Measurements from ENCODE around the gene SCN1A. TPM values are rescaled to one million over a fixed set of nuclear protein-coding genes. Genes with fewer than 3 reads are reported as not detected.

The SCN1A gene
- total RNA-seq, 2 donors from 2014 or later, result 0.05 TPM; not detected in 1

DNA sequence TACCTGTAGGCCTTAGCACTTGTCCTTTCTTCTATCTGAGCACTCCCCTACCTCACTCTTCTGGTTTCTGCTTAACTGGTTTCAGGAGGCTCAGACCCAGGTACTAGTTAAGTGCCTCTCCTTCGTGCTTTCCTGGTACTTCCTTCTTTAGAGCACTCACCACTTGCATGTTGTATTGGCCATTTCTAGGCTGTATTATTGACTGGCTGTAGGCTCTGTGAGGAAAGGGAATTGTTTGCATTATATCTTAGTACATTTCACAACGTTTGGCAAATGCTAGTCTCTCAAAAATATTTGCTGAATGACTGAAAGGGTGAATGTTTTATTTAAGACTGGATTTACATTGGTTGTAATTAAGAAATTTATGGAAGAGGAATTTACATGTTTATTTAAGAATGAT lies 36.0 kb upstream of the SCN1A start:
- Histone ChIP-seq H3K27ac (no peak overlapping the region), H3K9ac (ENCODE audit: low read depth in 2 of 2, low read length in 2 of 2) (no peak overlapping the region), H3K36me3 (no peaks in the 10 kb centered on the region), H3K27me3 (no peaks in the 10 kb centered on the region), H3K4me1 (no peaks in the 10 kb centered on the region), H3K4me3 (no peak overlapping the region), H3K9me3 (no peaks in the 10 kb centered on the region)
- intact Hi-C loops (cut with DNase I), result no loop called here
- TF ChIP-seq, protein P1, sequence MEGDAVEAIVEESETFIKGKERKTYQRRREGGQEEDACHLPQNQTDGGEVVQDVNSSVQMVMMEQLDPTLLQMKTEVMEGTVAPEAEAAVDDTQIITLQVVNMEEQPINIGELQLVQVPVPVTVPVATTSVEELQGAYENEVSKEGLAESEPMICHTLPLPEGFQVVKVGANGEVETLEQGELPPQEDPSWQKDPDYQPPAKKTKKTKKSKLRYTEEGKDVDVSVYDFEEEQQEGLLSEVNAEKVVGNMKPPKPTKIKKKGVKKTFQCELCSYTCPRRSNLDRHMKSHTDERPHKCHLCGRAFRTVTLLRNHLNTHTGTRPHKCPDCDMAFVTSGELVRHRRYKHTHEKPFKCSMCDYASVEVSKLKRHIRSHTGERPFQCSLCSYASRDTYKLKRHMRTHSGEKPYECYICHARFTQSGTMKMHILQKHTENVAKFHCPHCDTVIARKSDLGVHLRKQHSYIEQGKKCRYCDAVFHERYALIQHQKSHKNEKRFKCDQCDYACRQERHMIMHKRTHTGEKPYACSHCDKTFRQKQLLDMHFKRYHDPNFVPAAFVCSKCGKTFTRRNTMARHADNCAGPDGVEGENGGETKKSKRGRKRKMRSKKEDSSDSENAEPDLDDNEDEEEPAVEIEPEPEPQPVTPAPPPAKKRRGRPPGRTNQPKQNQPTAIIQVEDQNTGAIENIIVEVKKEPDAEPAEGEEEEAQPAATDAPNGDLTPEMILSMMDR (IDR thresholded peaks at IDR 0.05), result no peak
- DNase-seq, result no peak

GRCh38 chr2:166158546-166158945 lies 30.7 kb upstream of the SCN1A start:
- no peak for DNase-seq
- intact Hi-C loops (cut with DNase I), result no loop called here
- H3K36me3 ChIP-seq, result no peaks in the 10 kb centered on the region
- H3K27me3 ChIP-seq, result no peaks in the 10 kb centered on the region
- no peaks in the 10 kb centered on the region for H3K4me1 ChIP-seq
- H3K27ac ChIP-seq, result no peak overlapping the region
- TF ChIP-seq, protein P1 (IDR thresholded peaks at IDR 0.05), result no peak
- no peaks in the 10 kb centered on the region for H3K9me3 ChIP-seq
- no peak overlapping the region for H3K4me3 ChIP-seq
- H3K9ac ChIP-seq (ENCODE audit: low read depth in 2 of 2, low read length in 2 of 2), result no peak overlapping the region

DNA sequence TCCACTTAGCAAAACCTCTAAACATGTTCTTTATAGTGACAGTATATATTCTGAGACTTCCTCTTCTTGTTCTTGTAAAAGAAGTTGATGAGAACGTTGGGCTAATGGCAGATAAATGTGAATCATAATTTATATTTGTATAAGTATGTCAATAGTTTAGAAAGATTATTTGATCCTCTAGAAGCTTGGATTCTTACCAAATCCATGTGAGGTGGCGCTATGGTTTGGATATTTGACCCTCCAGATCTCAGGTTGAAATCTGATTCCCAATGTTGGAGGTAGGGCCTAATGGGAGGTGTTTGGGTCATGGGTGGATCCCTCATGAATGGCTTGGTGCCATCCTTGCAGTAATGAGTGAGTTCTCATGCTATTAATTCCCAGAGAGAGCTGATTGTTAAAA lies 29.8 kb upstream of the SCN1A start:
- DNase-seq, result no peak
- no peaks in the 10 kb centered on the region for H3K9me3 ChIP-seq
- H3K9ac ChIP-seq (ENCODE audit: low read depth in 2 of 2, low read length in 2 of 2), result no peak overlapping the region
- intact Hi-C loops (cut with DNase I), result no loop called here
- H3K27ac ChIP-seq, result no peak overlapping the region
- H3K4me3 ChIP-seq, result no peak overlapping the region
- no peaks in the 10 kb centered on the region for H3K36me3 ChIP-seq
- TF ChIP-seq, protein P1 (IDR thresholded peaks at IDR 0.05), result no peak
- no peaks in the 10 kb centered on the region for H3K27me3 ChIP-seq
- H3K4me1 ChIP-seq, result no peaks in the 10 kb centered on the region

DNA sequence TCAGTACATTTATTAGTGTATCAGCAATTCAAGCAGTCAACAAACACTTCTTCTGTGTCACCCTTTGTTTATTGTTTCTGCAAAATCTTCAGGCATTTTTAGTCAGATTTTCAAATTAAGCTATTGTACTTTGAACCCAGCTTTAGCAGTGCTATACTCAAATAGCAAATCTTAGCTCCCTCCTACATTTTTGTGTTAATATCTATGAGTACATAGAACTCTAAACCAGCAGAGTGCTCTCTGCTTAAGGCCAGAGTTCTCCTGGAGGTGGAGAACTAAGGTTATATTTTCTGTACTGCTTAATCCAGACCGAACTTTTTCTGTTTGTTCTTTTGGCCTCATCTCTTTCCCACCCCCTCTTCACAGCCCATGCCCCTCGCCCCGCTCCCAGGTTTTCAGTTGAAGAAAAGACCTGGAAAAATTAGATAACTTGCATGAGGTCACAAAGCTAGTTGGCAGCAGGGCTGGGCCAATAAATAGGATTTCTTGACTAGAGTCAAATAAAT lies 29.2 kb upstream of the SCN1A start:
- TF ChIP-seq, protein P1 (IDR thresholded peaks at IDR 0.05), result no peak
- Histone ChIP-seq H3K27ac (no peak overlapping the region), H3K9me3 (no peaks in the 10 kb centered on the region), H3K36me3 (no peaks in the 10 kb centered on the region), H3K4me1 (no peaks in the 10 kb centered on the region), H3K9ac (ENCODE audit: low read depth in 2 of 2, low read length in 2 of 2) (no peak overlapping the region), H3K27me3 (no peaks in the 10 kb centered on the region), H3K4me3 (no peak overlapping the region)
- DNase-seq, result no peak
- intact Hi-C loops (cut with DNase I), result no loop called here

- intact Hi-C loops (cut with DNase I), result no loop called here
- Histone ChIP-seq H3K9me3 (no peaks in the 10 kb centered on the region), H3K4me1 (no peaks in the 10 kb centered on the region), H3K27me3 (no peaks in the 10 kb centered on the region), H3K9ac (ENCODE audit: low read depth in 2 of 2, low read length in 2 of 2) (no peak overlapping the region), H3K36me3 (no peaks in the 10 kb centered on the region), H3K27ac (no peak overlapping the region), H3K4me3 (no peak overlapping the region)
- TF ChIP-seq, protein P1 (IDR thresholded peaks at IDR 0.05), result no peak
- DNase-seq, result no peak
Measured at GRCh38 chr2:166155589-166155988, 27.8 kb upstream of the SCN1A start.

All from colonic mucosa (tissue), 4 donors.